Esophagus muscularis mucosa (tissue), 3 donors: ENCODE measurements around the gene PHLDA2.

ENCODE experiments used
- EP300 ChIP-seq: sonication (generic); formaldehyde crosslinking; IDR thresholded peaks from one replicate; pipeline ENCODE4 v1.6.1; 2017; ENCODE audit warnings: antibody characterized with exemption
- TF ChIP-seq, protein P1 (sequence below), 3 experiments: fragments of 200-600 bp in 2 of 3; fragments of 450-650 bp in 1 of 3; sonication (generic) in 2 of 3; IDR thresholded peaks; one replicate each; pipeline ENCODE4 v1.5.1; 2017 to 2019; ENCODE audit warnings: antibody characterized with exemption in 3 of 3, mild to moderate bottlenecking in 2 of 3, moderate library complexity in 1 of 3

- TF ChIP-seq, protein P1, sequence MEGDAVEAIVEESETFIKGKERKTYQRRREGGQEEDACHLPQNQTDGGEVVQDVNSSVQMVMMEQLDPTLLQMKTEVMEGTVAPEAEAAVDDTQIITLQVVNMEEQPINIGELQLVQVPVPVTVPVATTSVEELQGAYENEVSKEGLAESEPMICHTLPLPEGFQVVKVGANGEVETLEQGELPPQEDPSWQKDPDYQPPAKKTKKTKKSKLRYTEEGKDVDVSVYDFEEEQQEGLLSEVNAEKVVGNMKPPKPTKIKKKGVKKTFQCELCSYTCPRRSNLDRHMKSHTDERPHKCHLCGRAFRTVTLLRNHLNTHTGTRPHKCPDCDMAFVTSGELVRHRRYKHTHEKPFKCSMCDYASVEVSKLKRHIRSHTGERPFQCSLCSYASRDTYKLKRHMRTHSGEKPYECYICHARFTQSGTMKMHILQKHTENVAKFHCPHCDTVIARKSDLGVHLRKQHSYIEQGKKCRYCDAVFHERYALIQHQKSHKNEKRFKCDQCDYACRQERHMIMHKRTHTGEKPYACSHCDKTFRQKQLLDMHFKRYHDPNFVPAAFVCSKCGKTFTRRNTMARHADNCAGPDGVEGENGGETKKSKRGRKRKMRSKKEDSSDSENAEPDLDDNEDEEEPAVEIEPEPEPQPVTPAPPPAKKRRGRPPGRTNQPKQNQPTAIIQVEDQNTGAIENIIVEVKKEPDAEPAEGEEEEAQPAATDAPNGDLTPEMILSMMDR (IDR thresholded peaks at IDR 0.05) = peak; percentile 40 to 50 (median 47)
- TF ChIP-seq EP300 = no peak
Measured at GRCh38 chr11:2930704-2931419, 1.6 kb upstream of the PHLDA2 start.
